ENCODE results near the gene CLTB. TPM values are rescaled to one million over a fixed set of nuclear protein-coding genes. Genes with fewer than 3 reads are reported as not detected.

The CLTB gene
- total RNA-seq, 1 experiment from 2014 or later = 34.5 TPM

- TF ChIP-seq, protein P1, sequence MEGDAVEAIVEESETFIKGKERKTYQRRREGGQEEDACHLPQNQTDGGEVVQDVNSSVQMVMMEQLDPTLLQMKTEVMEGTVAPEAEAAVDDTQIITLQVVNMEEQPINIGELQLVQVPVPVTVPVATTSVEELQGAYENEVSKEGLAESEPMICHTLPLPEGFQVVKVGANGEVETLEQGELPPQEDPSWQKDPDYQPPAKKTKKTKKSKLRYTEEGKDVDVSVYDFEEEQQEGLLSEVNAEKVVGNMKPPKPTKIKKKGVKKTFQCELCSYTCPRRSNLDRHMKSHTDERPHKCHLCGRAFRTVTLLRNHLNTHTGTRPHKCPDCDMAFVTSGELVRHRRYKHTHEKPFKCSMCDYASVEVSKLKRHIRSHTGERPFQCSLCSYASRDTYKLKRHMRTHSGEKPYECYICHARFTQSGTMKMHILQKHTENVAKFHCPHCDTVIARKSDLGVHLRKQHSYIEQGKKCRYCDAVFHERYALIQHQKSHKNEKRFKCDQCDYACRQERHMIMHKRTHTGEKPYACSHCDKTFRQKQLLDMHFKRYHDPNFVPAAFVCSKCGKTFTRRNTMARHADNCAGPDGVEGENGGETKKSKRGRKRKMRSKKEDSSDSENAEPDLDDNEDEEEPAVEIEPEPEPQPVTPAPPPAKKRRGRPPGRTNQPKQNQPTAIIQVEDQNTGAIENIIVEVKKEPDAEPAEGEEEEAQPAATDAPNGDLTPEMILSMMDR (conservative IDR thresholded peaks at IDR 0.05) = no peak
- Histone ChIP-seq H3K56ac (ENCODE audit: insufficient read length, low read depth, low read length) (no peak overlapping the region), H2BK5ac (ENCODE audit: insufficient read length, low read length) (no peak overlapping the region), H3K23ac (ENCODE audit: insufficient read length, low read depth, low read length) (no peak overlapping the region), H2BK120ac (ENCODE audit: low read depth, low read length, poor library complexity, severe bottlenecking) (no peak overlapping the region), H3K9ac (ENCODE audit: extremely low read depth, insufficient read length, low read length) (no peak overlapping the region), H3K18ac (ENCODE audit: insufficient read length, low read depth, low read length) (no peak overlapping the region), H3K27me3 (ENCODE audit: insufficient read depth, low read length) (no peaks in the 10 kb centered on the region), H2BK15ac (ENCODE audit: low read depth, low read length) (no peak overlapping the region), H2BK20ac (ENCODE audit: low read depth, low read length, poor library complexity, severe bottlenecking) (no peak overlapping the region), H3K9me3 (ENCODE audit: control insufficient read depth, low read depth, low read length) (no peaks in the 10 kb centered on the region), H2AK5ac (ENCODE audit: insufficient read length, low read length) (no peak overlapping the region), H3K4ac (ENCODE audit: low read depth, low read length) (no peak overlapping the region), H2BK12ac (ENCODE audit: insufficient read length, low read depth, low read length) (no peak overlapping the region), H3K23me2 (ENCODE audit: insufficient read length, low read depth, low read length, poor library complexity, severe bottlenecking) (no peaks in the 10 kb centered on the region), H3K14ac (ENCODE audit: insufficient read depth, low read length) (no peak overlapping the region), H3K4me2 (ENCODE audit: insufficient read depth, insufficient read length, low read length) (no peak overlapping the region), H3K27ac (ENCODE audit: insufficient read length, low read depth, low read length) (no peak overlapping the region), H2AFZ (ENCODE audit: low read length) (no peak overlapping the region), H3K79me2 (ENCODE audit: insufficient read depth, low read length) (no peaks in the 10 kb centered on the region), H4K20me1 (ENCODE audit: control insufficient read depth, insufficient read depth, insufficient read length) (no peaks in the 10 kb centered on the region), H4K8ac (replicated peaks; ENCODE audit: insufficient read length, low read depth, low read length) (no peak overlapping the region), H3T11ph (ENCODE audit: low read length) (no peak overlapping the region), H3K79me1 (ENCODE audit: insufficient read depth, low read depth, low read length, poor library complexity, severe bottlenecking) (no peaks in the 10 kb centered on the region), H3K4me1 (ENCODE audit: insufficient read depth, low read length) (peaks cover 6% of the 10 kb centered on the region; the same call in 1 of the 2 replicates), H4K5ac (ENCODE audit: insufficient read length, low read depth, low read length) (no peak overlapping the region), H4K91ac (ENCODE audit: insufficient read length, low read depth, low read length) (no peak overlapping the region)
- H3K9me3 Mint-ChIP-seq = peaks cover 4% of the 10 kb centered on the region in 2 experiments; a peak in 3 of 5 replicates
- H3K36me3 Mint-ChIP-seq (ENCODE audit: insufficient read depth in 1 of 3, low read depth in 3 of 3) = no peaks in the 10 kb centered on the region; a peak in 2 of 7 replicates
- DNase-seq = no peak
- H3K27me3 Mint-ChIP-seq (ENCODE audit: low read depth) = peaks cover 7% of the 10 kb centered on the region
- H3K4me1 Mint-ChIP-seq = peaks cover 16 to 22% of the 10 kb centered on the region in 2 experiments
- no peak overlapping the region for H3K4me3 Mint-ChIP-seq
- WGBS (ENCODE audit: extremely low coverage, insufficient read length, low lambda C conversion rate) = no CpG with 5 or more reads among the region's 12 CpGs
- no peak overlapping the region for H3K27ac Mint-ChIP-seq
Measured at GRCh38 chr5:176438959-176439757, 22.8 kb upstream of the CLTB start.

All from H9 (cell line).